ENCODE data around the gene PRSS37.

Gene PRSS37
- long read RNA-seq = 0 reads

- TF ChIP-seq CTCF (IDR thresholded peaks at IDR 0.05; ENCODE audit: insufficient read depth, low read length) = no peak
- no peak for TF ChIP-seq GABPA (IDR thresholded peaks at IDR 0.05; ENCODE audit: low read depth)
- no peak for TF ChIP-seq SPI1 (IDR thresholded peaks at IDR 0.05; ENCODE audit: borderline replicate concordance, low read depth)
- TF ChIP-seq REST (IDR thresholded peaks at IDR 0.05; ENCODE audit: insufficient replicate concordance, low read depth) = no peak
- no peak for TF ChIP-seq POLR2AphosphoS5 (IDR thresholded peaks at IDR 0.05; ENCODE audit: low read depth)
- no peak within 1 kb of the TSS for H3K4me3 ChIP-seq (replicated peaks; ENCODE audit: insufficient read depth, low read length)
- H3K27me3 ChIP-seq (ENCODE audit: insufficient read depth, poor library complexity, severe bottlenecking) = no peaks in the 10 kb centered on the region
Measured at GRCh38 chr7:141841385-141841784, at the start of gene PRSS37. Gene PRSS37, minus strand, starts transcription at chr7:141841485. Its CDS starts 436 bp downstream, at chr7:141841049.

DNA sequence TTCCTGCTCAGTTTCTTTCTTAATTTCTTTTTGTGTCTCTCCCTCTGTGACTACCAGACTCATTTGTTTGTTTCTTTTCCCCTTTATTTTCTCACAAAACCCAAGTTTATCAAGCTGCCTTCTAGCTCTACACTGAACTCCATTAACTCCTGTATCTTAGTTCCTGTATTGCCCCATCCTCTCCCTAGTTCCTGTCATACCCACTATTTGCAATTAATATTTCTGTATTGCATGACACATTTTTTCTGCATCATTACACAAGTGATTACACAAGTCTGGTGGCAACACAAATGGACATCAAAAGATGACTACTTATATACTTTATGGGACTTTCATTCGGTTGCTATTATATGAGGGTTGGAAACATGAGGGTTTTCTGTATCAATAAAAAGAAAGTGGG is 48.0 kb upstream of the PRSS37 start:
- H3K27ac ChIP-seq (replicated peaks) = peak overlapping the region; percentile 72
- H3K4me3 ChIP-seq (replicated peaks; ENCODE audit: insufficient read depth, low read length) = no peak overlapping the region
- no peaks in the 10 kb centered on the region for H3K27me3 ChIP-seq (ENCODE audit: insufficient read depth, poor library complexity, severe bottlenecking)
- TF ChIP-seq CTCF (IDR thresholded peaks at IDR 0.05; ENCODE audit: insufficient read depth, low read length) = no peak
- TF ChIP-seq GABPA (IDR thresholded peaks at IDR 0.05; ENCODE audit: low read depth) = 0 out of 2 replicates have a peak, but pooled peaks have one; percentile 15
- peak; percentile 25; the same call in 1 of the 2 replicates for TF ChIP-seq POLR2AphosphoS5 (IDR thresholded peaks at IDR 0.05; ENCODE audit: low read depth)
- 0 out of 2 replicates have a peak, but pooled peaks have one; percentile 35 for TF ChIP-seq SPI1 (IDR thresholded peaks at IDR 0.05; ENCODE audit: borderline replicate concordance, low read depth)
- DNase-seq (ENCODE audit: low read depth in 1 of 2, low spot score in 1 of 2) = peak; percentile 71 to 87

More at GRCh38 chr7:141841385-141841784, at the start of gene PRSS37:
- no peak within 1 kb of the TSS for H3K27ac ChIP-seq (replicated peaks)
- DNase-seq (ENCODE audit: low read depth in 1 of 2, low spot score in 1 of 2) = no peak

GRCh38 chr7:141884539-141885225 is 43.4 kb upstream of the PRSS37 start:
- Histone ChIP-seq H3K27ac (replicated peaks) (no peak overlapping the region), H3K4me3 (replicated peaks; ENCODE audit: insufficient read depth, low read length) (no peak overlapping the region), H3K27me3 (ENCODE audit: insufficient read depth, poor library complexity, severe bottlenecking) (no peaks in the 10 kb centered on the region)
- TF ChIP-seq REST (IDR thresholded peaks at IDR 0.05; ENCODE audit: insufficient replicate concordance, low read depth) = no peak
- no peak for TF ChIP-seq CTCF (IDR thresholded peaks at IDR 0.05; ENCODE audit: insufficient read depth, low read length)
- TF ChIP-seq SPI1 (IDR thresholded peaks at IDR 0.05; ENCODE audit: borderline replicate concordance, low read depth) = no peak
- no peak for TF ChIP-seq GABPA (IDR thresholded peaks at IDR 0.05; ENCODE audit: low read depth)
- no peak for TF ChIP-seq POLR2AphosphoS5 (IDR thresholded peaks at IDR 0.05; ENCODE audit: low read depth)
- no peak for DNase-seq (ENCODE audit: low read depth in 1 of 2, low spot score in 1 of 2)
